IMR-90 (cell line): Measurements from ENCODE around the gene SKAP1. TPM values are rescaled to one million over a fixed set of nuclear protein-coding genes. Genes with fewer than 3 reads are reported as not detected.
A peak's percentile ranks its signal among the peaks of the same experiment; 100 is the strongest.

Source experiments
- ATAC-seq: fragments of 200-7000 bp; cut with Tn5 transposase; 2 replicates; pipeline ENCODE4 v1.9.1; 2020; ENCODE audit warnings: low read depth, mild to moderate bottlenecking, moderate library complexity
- BruUV-seq: library from RNA; stranded (reverse); fragments of 400-500 nt; replicated peaks from 2 replicates; lab custom pipeline; 2021; lab: Mats Ljungman, UMichigan
- CTCF ChIA-PET: fragments of 300-600 bp; formaldehyde crosslinking; extraction: SDS; loops from one replicate; lab custom pipeline; 2021; ENCODE audit warnings: antibody characterized with exemption; lab: Yijun Ruan, JAX
- POLR2A ChIA-PET: fragments of 300-600 bp; sonication (Branson Sonifier 250); formaldehyde crosslinking; loops from one replicate; lab custom pipeline; 2022; ENCODE audit warnings: antibody characterized with exemption; ENCODE audit not compliant: unreplicated experiment; lab: Charles Lee
- DNase-seq: peaks from one replicate; pipeline ENCODE4 v3.0.0; 2013
- H2AFZ ChIP-seq: replicated peaks from 2 replicates; pipeline ENCODE3; 2013; ENCODE audit warnings: low read length, mild to moderate bottlenecking; ENCODE audit not compliant: poor library complexity
- H2AK5ac ChIP-seq: 2 replicates; pipeline ENCODE4 v1.6.1; 2013; ENCODE audit warnings: low read depth, low read length, inconsistent platforms
- H2AK9ac ChIP-seq: replicated peaks from 2 replicates; pipeline ENCODE3; 2013; ENCODE audit warnings: mild to moderate bottlenecking, low read depth, low read length, moderate library complexity; ENCODE audit not compliant: poor library complexity
- H2BK120ac ChIP-seq: 2 replicates; pipeline ENCODE4 v1.6.1; 2013; ENCODE audit warnings: low read depth, low read length, inconsistent platforms
- H2BK15ac ChIP-seq: 3 replicates; pipeline ENCODE4 v1.6.1; 2013; ENCODE audit warnings: low read depth, low read length, inconsistent platforms
- H2BK20ac ChIP-seq: 2 replicates; pipeline ENCODE4 v1.6.1; 2013; ENCODE audit warnings: low read depth, mild to moderate bottlenecking, inconsistent platforms, low read length, moderate library complexity
- H2BK5ac ChIP-seq: 2 replicates; pipeline ENCODE4 v1.6.1; 2013; ENCODE audit warnings: mild to moderate bottlenecking, low read depth, low read length, inconsistent platforms; ENCODE audit not compliant: poor library complexity, severe bottlenecking
- H3K14ac ChIP-seq: replicated peaks from 2 replicates; pipeline ENCODE4 v1.6.1; 2013; ENCODE audit warnings: low read depth, low read length, inconsistent platforms
- H3K18ac ChIP-seq: 2 replicates; pipeline ENCODE4 v1.6.1; 2013; ENCODE audit warnings: low read depth, low read length, control low read depth
- H3K23ac ChIP-seq: 2 replicates; pipeline ENCODE4 v1.6.1; 2013; ENCODE audit warnings: low read depth, low read length, inconsistent platforms
- H3K27ac ChIP-seq: 2 replicates; pipeline ENCODE4 v1.5.1; 2013; ENCODE audit warnings: mild to moderate bottlenecking, control low read depth, low read length; ENCODE audit not compliant: insufficient read depth
- H3K27me3 ChIP-seq: 2 replicates; pipeline ENCODE4 v1.6.1; 2013; ENCODE audit warnings: low read length; ENCODE audit not compliant: control insufficient read depth, insufficient read depth
- H3K36me3 ChIP-seq: 2 replicates; pipeline ENCODE4 v1.6.1; 2013; ENCODE audit warnings: low read length, mixed read lengths; ENCODE audit not compliant: control insufficient read depth, insufficient read depth
- H3K4ac ChIP-seq: 2 replicates; pipeline ENCODE4 v1.6.1; 2013; ENCODE audit warnings: low read depth, low read length, inconsistent platforms
- H3K4me1 ChIP-seq: 2 replicates; pipeline ENCODE4 v1.6.1; 2013; ENCODE audit warnings: low read length, mixed read lengths; ENCODE audit not compliant: control insufficient read depth, insufficient read depth
- H3K4me2 ChIP-seq: 2 replicates; pipeline ENCODE4 v1.6.1; 2013; ENCODE audit warnings: low read depth, mild to moderate bottlenecking, control low read depth, low read length, moderate library complexity
- H3K4me3 ChIP-seq: 2 replicates; pipeline ENCODE4 v1.5.1; 2013; ENCODE audit warnings: low read depth, mild to moderate bottlenecking, control low read depth, low read length, moderate library complexity; ENCODE audit not compliant: insufficient read depth
- H3K56ac ChIP-seq: 2 replicates; pipeline ENCODE4 v1.6.1; 2013; ENCODE audit warnings: low read length, inconsistent platforms; ENCODE audit not compliant: insufficient read depth; ENCODE audit errors: extremely low read depth
- H3K79me1 ChIP-seq, 2 experiments: 2 replicates each; pipeline ENCODE4 v1.6.1; 2013; ENCODE audit warnings: low read length in 2 of 2, inconsistent platforms in 1 of 2, low read depth in 1 of 2
- H3K9ac ChIP-seq: 2 replicates; pipeline ENCODE4 v1.6.1; 2013; ENCODE audit warnings: low read depth, low read length, control low read depth
- H3K9me1 ChIP-seq: 2 replicates; pipeline ENCODE4 v1.6.1; 2013; ENCODE audit warnings: low read length, inconsistent platforms; ENCODE audit not compliant: insufficient read depth
- H3K9me3 ChIP-seq: 2 replicates; pipeline ENCODE4 v1.6.1; 2013; ENCODE audit warnings: low read length; ENCODE audit not compliant: control insufficient read depth, insufficient read depth
- H4K20me1 ChIP-seq: 2 replicates; pipeline ENCODE4 v1.6.1; 2013; ENCODE audit warnings: low read length, inconsistent platforms; ENCODE audit not compliant: insufficient read depth
- H4K5ac ChIP-seq: 2 replicates; pipeline ENCODE4 v1.6.1; 2013; ENCODE audit warnings: mild to moderate bottlenecking, low read depth, low read length, control low read depth
- H4K8ac ChIP-seq, 2 experiments: 2 replicates each; pipeline ENCODE4 v1.6.1; 2013; ENCODE audit warnings: low read depth in 2 of 2, low read length in 2 of 2, control low read depth in 1 of 2, inconsistent platforms in 1 of 2
- H4K91ac ChIP-seq: 2 replicates; pipeline ENCODE4 v1.6.1; 2013; ENCODE audit warnings: low read depth, low read length, inconsistent platforms; ENCODE audit not compliant: insufficient read depth
- BHLHE40 ChIP-seq: fragments of 150-350 bp; IDR thresholded peaks from 2 replicates; pipeline ENCODE4 v1.6.1; 2016; ENCODE audit warnings: mild to moderate bottlenecking, low read depth, low read length
- CEBPB ChIP-seq: IDR thresholded peaks from 2 replicates; pipeline ENCODE4 v1.6.1; 2012; ENCODE audit warnings: low read depth, low read length, improper control_type of control experiment
- FOS ChIP-seq: fragments of 150-350 bp; IDR thresholded peaks from 2 replicates; pipeline ENCODE4 v1.6.1; 2016; ENCODE audit warnings: low read depth, low read length
- MAZ ChIP-seq: IDR thresholded peaks from 2 replicates; pipeline ENCODE4 v1.6.1; 2012; ENCODE audit warnings: low read depth, mild to moderate bottlenecking, low read length, improper control_type of control experiment, moderate library complexity, borderline replicate concordance
- MXI1 ChIP-seq: IDR thresholded peaks from 2 replicates; pipeline ENCODE4 v1.6.1; 2012; ENCODE audit warnings: low read depth, mild to moderate bottlenecking, low read length, moderate library complexity, borderline replicate concordance
- POLR2A ChIP-seq: IDR thresholded peaks from 2 replicates; pipeline ENCODE4 v1.6.1; 2012; ENCODE audit warnings: mild to moderate bottlenecking, low read depth, low read length
- RCOR1 ChIP-seq: IDR thresholded peaks from 2 replicates; pipeline ENCODE4 v1.6.1; 2012; ENCODE audit warnings: mild to moderate bottlenecking, low read length, improper control_type of control experiment; ENCODE audit not compliant: insufficient replicate concordance
- SMC3 ChIP-seq: fragments of 150-350 bp; IDR thresholded peaks from 2 replicates; pipeline ENCODE4 v1.6.1; 2016; ENCODE audit warnings: low read depth, mild to moderate bottlenecking, antibody characterized with exemption, low read length, moderate library complexity
- WGBS, 2 experiments: methylation state at CpG; one replicate each; pipeline versions ENCODE4 v1.1.5 to v1.1.7; 2013; ENCODE audit warnings: missing lambda C conversion rate in 2 of 2; ENCODE audit not compliant: insufficient read length in 1 of 2; ENCODE audit errors: extremely low coverage in 2 of 2; 5-methylcytosine and 5-hydroxymethylcytosine counted together
- dilution Hi-C: fragments of 300-500 bp; cut with HindIII; formaldehyde crosslinking; loops from one replicate; pipeline ENCODE4 v1.14.3; 2018; ENCODE audit warnings: low sequenced_read_pairs; ENCODE audit not compliant: unreplicated experiment
- in situ Hi-C: fragments of 300-500 bp; cut with MboI; formaldehyde crosslinking; loops from 3 replicates; pipeline ENCODE4 v1.14.3; 2019; ENCODE audit warnings: low sequenced_read_pairs, inconsistent platforms, mixed read lengths
- intact Hi-C: fragments of 100-400 bp; cut with micrococcal nuclease; formaldehyde crosslinking; loops from 2 replicates; pipeline ENCODE4 v1.10.0; 2022
- polyA plus RNA-seq, 3 experiments: library from polyadenylated mRNA; depleted of rRNA; stranded (reverse); fragments of >200 nt; gene quantifications; 2 replicates each; pipeline ENCODE4 v1.2.3, GENCODE V29; 2012; ENCODE audit warnings: low replicate concordance in 1 of 3
- total RNA-seq: library from RNA; depleted of rRNA; stranded (reverse); fragments of >200 nt; gene quantifications from 2 replicates; pipeline ENCODE4 v1.2.3, GENCODE V29; 2012
- TF ChIP-seq, protein P1 (sequence below): conservative IDR thresholded peaks from 2 replicates; pipeline ENCODE4 v1.5.1; 2012; ENCODE audit warnings: mild to moderate bottlenecking, low read depth, low read length, improper control_type of control experiment

SKAP1 gene
- total and polyA plus RNA-seq, 2 of the 4 experiments (the other 2 are of a cell fraction): not detected

DNA sequence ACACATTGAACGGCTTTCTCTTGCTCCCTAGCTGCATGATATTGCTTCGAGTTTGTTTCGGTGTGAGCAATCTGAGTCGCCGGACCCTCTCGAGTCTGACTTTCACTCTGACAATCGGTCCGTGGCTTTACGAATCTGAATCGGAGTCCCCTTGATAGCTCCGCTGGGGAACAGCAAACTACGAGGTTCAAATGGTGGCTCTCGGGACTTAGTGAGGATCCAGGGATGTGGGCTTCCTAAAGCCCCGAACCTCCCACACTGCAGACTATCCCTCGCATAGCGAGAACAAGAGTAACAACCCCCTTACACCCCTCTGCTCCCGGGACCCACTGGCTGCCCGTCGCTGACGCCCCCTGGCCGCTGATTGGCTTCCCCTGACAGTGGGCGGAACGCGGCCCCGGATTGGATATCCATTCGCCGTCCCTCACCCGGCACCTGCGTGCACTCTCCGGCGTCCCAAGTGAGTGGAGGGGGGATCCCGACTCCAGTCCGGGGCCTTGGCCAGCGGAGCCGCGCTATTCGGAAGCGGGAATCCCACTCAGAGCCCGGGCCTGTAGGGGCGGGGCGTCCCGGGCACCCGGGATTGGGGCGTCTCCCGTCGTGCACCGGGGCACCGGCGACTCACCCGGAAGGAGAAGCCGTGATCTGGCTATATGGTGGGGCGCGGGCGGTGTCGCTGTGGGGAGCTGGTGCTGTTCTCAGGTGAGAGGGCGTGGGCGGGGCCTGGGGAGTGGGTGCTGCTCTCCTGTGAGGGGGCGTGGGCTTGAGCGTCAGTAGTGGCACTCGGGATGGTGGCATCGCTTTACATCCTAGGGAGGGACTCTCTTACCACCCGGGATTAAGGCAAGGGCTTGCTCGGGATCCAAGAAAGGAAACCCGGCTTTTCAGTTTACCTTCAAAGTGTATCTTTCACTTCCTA is 322.6 kb downstream of the SKAP1 start, which contains the start of gene SNX11:
Gene SNX11, plus strand, starts transcription at position 630 of the 919 bp plus-strand sequence. CDS start 4,278 bp downstream, outside the sequence.
- Histone ChIP-seq H4K91ac (peak within 1 kb of the TSS; percentile 54), H4K5ac (peak within 1 kb of the TSS; percentile 29), H3K79me1 (peaks cover 16 to 40% of the 10 kb centered on the region in 2 experiments), H2AK5ac (peak within 1 kb of the TSS; percentile 71; the same call in 1 of the 2 replicates), H2AK9ac (peak within 1 kb of the TSS; percentile 72), H2AFZ (peak within 1 kb of the TSS; percentile 99), H3K56ac (peak within 1 kb of the TSS; percentile 85), H3K18ac (no peak within 1 kb of the TSS; the same call in 1 of the 2 replicates), H3K9me3 (no peaks in the 10 kb centered on the region), H3K9me1 (no peaks in the 10 kb centered on the region), H2BK5ac (peak within 1 kb of the TSS; percentile 67), H2BK15ac (no peak within 1 kb of the TSS; the same call in 2 of the 3 replicates), H2BK120ac (peak within 1 kb of the TSS; percentile 43; the same call in 1 of the 2 replicates), H3K27me3 (no peaks in the 10 kb centered on the region), H3K27ac (peak within 1 kb of the TSS; percentile 64), H3K4me3 (peak within 1 kb of the TSS; percentile 84), H3K4me1 (no peaks in the 10 kb centered on the region), H3K36me3 (no peaks in the 10 kb centered on the region), H3K4ac (peak within 1 kb of the TSS; percentile 64; the same call in 1 of the 2 replicates), H3K14ac (peak within 1 kb of the TSS; percentile 92), H4K20me1 (peaks cover 2% of the 10 kb centered on the region), H3K9ac (peak within 1 kb of the TSS; percentile 74), H3K23ac (peak within 1 kb of the TSS; percentile 86), H4K8ac (peak within 1 kb of the TSS; percentile 72 to 96), H2BK20ac (no peak within 1 kb of the TSS), H3K4me2 (peak within 1 kb of the TSS; percentile 97)
- in situ Hi-C loops: no loop called here
- TF ChIP-seq MAZ (peak; percentile 48; the same call in 1 of the 2 replicates), RCOR1 (peak; percentile 50), POLR2A (peak; percentile 58), CEBPB (no peak), FOS (peak; percentile 49; the same call in 1 of the 2 replicates), MXI1 (no peak), SMC3 (no peak), BHLHE40 (peak; percentile 17; the same call in 1 of the 2 replicates)
- TF ChIP-seq, protein P1, sequence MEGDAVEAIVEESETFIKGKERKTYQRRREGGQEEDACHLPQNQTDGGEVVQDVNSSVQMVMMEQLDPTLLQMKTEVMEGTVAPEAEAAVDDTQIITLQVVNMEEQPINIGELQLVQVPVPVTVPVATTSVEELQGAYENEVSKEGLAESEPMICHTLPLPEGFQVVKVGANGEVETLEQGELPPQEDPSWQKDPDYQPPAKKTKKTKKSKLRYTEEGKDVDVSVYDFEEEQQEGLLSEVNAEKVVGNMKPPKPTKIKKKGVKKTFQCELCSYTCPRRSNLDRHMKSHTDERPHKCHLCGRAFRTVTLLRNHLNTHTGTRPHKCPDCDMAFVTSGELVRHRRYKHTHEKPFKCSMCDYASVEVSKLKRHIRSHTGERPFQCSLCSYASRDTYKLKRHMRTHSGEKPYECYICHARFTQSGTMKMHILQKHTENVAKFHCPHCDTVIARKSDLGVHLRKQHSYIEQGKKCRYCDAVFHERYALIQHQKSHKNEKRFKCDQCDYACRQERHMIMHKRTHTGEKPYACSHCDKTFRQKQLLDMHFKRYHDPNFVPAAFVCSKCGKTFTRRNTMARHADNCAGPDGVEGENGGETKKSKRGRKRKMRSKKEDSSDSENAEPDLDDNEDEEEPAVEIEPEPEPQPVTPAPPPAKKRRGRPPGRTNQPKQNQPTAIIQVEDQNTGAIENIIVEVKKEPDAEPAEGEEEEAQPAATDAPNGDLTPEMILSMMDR: peak; percentile 10; the same call in 1 of the 2 replicates
- dilution Hi-C loops: no loop called here
- intact Hi-C loops: no loop called here
- ATAC-seq (peak; percentile 99), DNase-seq (peak; percentile 80)
- BruUV-seq: TSS peak; percentile 60
- ChIA-PET POLR2A (no interaction called here), CTCF (interaction anchor here (0.6 to 0.8 kb wide), 2 partner anchors 9 to 24 kb away, joined by 3 to 6 read pairs; no protein-coding TSS in a partner anchor)
- 0% methylated on average over 12 of the region's 64 CpGs; no CpG with 5 or more reads in 1 of the 2 experiments for WGBS, 2 experiments
